HuH-7 (cell line): Measurements from ENCODE around the gene CRIM1.

Experiments
- DNase-seq: peaks from one replicate; pipeline ENCODE4 v3.0.0; 2011; ENCODE audit warnings: low spot score

Gene CRIM1

DNA sequence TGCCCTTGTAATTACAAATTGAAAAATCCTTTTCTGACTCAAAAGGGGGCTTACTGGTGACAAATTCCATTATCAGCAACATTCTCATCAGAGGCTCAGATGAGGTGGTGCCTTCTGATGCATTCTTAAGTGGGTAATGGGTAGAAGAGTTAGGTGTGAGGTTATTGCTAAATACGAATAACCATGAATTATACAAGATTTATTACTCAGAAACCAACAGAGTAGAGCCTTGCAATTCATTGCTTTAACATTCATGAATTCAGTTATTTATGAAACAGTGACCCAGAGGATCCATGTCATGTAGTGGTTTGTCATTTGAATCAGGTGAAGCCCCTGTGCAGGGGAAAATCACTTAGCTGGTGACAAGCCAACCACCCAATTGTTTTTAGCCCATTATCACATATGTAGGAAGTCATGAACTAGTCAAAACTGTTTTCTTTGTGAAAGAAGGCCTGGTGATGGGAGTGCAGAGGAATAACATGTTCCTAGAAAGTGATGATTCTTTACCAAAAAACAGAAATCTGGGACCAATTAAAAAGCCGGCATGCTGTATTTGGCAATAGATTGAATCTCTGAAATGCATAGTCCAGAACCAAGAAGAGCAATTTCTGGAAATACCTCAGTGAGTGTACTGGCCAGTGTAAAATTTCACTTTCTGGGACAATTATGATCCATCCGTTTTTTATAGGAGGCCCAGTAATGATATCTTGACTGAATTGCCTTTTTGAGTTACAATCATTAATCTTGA is 70.2 kb downstream of the CRIM1 start:
- no peak for DNase-seq

- peak; percentile 41 for DNase-seq
Observed at GRCh38 chr2:36427790-36428243, 72.2 kb downstream of the CRIM1 start.

GRCh38 chr2:36430549-36430948 is 75.0 kb downstream of the CRIM1 start:
- DNase-seq: no peak

GRCh38 chr2:36432479-36432878 is 76.9 kb downstream of the CRIM1 start:
- DNase-seq: no peak

- no peak for DNase-seq
Observed at GRCh38 chr2:36433311-36434217, 78.0 kb downstream of the CRIM1 start.

DNA sequence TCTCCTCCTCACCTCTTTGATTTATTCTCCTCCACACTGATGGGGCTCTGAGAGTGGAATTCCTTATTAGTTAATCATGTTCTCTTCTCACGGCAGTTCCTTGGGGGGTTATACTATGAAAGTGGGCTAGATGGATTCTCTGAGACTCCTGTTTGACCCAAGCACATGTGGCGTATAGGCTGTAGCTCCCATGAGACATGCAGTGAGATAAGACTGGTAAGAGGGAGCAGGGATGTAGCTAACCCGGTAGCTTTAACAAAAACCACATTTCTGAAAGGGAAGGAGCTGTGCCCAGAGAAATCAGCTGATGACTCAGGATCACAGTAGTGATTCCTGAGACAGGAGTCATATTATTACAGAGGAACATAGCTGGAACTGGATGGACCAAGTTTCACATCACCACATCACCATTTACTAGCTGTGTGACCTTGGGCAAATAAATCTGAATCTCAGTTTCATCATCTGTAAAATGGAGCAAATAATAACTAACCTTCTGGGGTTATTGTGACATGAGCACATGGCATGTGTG is 82.9 kb downstream of the CRIM1 start:
- no peak for DNase-seq

DNA sequence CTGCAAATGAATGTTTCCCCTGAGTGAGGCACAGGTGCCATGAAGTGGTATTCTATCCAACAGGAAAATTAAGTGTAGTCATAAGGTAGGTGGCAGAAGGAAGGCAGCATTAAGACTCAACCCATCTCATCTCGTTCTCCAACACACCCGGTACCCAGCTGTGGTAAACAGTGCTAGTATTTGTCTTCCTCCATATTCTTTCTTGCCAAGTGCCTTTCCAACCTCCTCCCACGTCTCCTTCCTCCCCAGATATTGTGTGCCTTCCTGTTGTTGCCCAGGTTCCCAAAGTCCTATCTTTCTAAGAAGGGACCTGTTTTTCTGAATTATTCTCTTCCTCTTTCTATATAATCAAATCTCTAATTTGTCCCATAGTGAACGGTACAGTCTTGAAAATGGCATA is 83.5 kb downstream of the CRIM1 start:
- DNase-seq: no peak

DNA sequence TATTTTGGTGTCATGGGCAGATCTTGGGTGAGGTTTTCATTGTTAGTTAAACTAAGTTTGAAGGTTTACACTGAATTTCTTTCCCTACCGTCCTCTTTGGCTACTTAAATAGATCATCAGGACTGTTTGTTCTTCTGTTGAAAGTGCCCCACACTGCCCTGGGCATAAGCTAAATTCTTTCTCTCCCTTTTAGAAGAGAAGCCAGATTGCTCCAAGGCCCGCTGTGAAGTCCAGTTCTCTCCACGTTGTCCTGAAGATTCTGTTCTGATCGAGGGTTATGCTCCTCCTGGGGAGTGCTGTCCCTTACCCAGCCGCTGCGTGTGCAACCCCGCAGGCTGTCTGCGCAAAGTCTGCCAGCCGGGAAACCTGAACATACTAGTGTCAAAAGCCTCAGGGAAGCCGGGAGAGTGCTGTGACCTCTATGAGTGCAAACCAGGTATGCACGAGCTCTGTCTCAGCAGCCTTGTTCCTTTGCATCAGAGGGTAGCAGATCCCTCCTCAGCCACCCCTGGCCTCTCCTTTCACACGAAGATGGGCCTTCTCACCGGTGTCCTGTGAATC is 85.6 kb downstream of the CRIM1 start:
- no peak for DNase-seq

GRCh38 chr2:36441816-36442215 is 86.2 kb downstream of the CRIM1 start:
- DNase-seq: no peak

- DNase-seq: no peak
Observed at GRCh38 chr2:36444216-36444936, 88.8 kb downstream of the CRIM1 start.

GRCh38 chr2:36445185-36445866 is 89.7 kb downstream of the CRIM1 start:
- DNase-seq: no peak

DNA sequence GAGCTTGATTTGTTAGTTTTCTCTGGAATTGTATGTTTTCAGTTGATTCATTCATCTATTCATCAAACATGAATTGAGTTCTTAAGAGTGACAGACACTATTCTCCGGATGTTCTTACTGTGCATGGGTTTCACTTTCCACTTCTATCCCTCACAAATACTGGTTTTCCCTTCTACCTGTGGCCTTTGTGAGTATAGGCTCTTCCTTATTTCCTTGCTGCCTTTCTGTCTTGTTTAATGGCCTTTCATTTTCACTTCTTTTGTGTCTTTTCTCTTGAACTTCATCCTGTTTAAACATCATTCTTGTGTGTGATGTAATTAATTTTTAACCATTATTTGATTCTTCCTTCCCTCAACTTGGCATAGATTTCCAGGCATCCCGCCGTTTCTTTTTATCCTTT is 90.7 kb downstream of the CRIM1 start:
- no peak for DNase-seq

GRCh38 chr2:36449213-36449612 is 93.6 kb downstream of the CRIM1 start:
- no peak for DNase-seq

GRCh38 chr2:36449943-36450392 is 94.4 kb downstream of the CRIM1 start:
- DNase-seq: no peak

GRCh38 chr2:36450466-36451196 is 95.1 kb downstream of the CRIM1 start:
- no peak for DNase-seq

DNA sequence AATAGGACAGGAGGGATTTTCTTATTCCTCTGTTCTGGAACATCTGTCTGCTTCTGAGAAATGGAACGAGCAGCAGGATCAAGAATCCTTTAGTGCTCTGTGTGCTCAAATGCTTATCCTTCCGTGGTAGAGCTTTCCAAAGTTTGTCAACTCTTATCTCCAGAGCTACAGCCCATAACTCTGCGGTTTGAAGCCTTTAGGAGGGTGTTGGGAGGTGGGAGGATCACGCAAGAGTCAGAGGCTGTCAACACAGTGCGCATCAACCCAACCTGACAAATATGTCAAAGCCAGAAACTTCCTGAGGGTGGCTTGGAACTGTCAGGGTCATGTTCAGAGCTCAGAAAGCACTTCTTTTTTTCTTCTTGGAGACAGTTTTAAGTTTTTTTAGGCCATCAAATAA is 95.9 kb downstream of the CRIM1 start:
- DNase-seq: peak; percentile 15

DNA sequence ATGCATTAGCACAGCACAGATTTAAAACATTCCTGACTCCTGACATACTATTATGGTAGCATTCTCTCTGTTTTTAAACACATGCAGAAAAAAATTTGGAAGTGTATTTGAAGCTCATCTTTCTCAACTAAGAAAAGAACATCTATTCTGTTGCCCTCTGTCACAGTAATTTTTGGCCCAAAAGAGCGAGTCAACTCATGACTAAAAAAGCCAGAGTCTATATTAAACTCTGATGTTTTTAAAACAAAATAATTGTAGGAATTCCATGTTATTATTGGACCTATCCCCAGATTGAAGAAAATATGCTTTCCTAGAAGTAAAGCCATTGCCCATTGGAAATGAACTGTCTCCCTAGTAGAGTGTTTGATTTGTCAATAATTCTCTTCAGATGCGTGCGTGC is 96.7 kb downstream of the CRIM1 start:
- no peak for DNase-seq

DNA sequence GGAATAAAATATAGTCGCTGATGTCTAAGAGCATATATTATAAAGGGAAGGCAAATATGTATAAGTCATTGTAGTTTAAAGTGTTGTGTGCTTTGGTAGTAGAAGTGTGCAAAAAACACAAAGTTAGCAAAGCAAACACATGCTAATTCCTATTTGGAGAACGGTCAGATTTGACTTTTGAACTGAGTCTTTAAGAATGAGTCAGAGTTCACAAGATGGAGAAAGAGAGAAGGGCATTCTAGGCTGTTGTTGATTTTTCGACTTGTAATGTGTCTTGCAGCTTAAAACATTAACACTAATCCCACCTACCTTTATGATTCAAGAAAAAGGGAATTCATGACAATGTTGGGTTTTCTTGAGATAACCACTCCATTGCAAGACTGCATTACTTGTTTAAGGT is 98.1 kb downstream of the CRIM1 start:
- no peak for DNase-seq

DNA sequence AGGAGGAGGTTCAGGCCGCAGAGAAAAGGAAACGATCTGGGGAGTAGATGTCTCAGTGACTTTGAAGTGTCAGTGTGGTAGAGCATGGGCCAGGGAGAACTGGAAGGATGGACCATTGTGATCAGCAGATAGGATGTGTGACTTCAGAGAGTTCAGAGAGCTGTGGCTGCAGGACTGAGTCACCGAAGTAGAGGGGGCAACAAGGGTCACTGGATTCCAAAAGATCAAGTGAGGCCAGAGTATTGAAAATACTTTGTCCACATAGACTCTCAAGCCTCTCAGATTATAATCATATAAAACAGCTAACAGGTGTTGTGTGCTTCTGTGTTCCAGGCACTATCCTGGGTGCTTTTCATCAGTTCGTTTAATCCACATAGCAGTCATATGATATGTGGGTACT is 99.4 kb downstream of the CRIM1 start:
- no peak for DNase-seq

DNA sequence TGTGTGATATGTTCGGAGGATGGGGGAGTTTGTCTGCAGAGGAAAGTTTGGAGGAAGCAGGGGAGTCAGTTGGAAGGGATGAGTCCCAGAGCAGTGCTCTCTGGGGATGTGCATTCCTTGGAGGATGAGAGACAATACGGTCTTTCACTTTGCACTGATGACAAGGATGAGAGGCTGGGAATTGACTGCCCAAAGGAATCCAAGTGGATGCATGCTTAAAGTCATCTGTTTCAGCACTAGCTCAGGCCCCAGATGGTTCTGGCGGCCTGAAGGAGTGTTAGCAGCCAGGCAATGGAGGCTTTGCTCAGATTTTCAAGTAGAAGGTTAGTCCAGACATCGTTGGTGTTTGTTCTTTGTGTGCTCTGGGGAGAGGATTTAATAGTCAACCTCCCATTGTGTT is 100.2 kb downstream of the CRIM1 start:
- DNase-seq: no peak
